ENCODE results near the gene TNNT2.

TNNT2 gene

GRCh38 chr1:201404055-201404454, 26.6 kb upstream of the TNNT2 start:
- Histone ChIP-seq H3K4me1 (peaks cover 45% of the 10 kb centered on the region), H4K20me1 (no peaks in the 10 kb centered on the region), H3K27me3 (no peaks in the 10 kb centered on the region), H3K36me3 (no peaks in the 10 kb centered on the region), H3K27ac (no peak overlapping the region), H3K9ac (no peak overlapping the region), H3K4me3 (no peak overlapping the region), H3K9me3 (no peaks in the 10 kb centered on the region), H3K4me2 (peak overlapping the region; percentile 58; the same call in 1 of the 2 replicates)
- no peak for TF ChIP-seq Cebpa-rat (IDR thresholded peaks at IDR 0.05)

DNA sequence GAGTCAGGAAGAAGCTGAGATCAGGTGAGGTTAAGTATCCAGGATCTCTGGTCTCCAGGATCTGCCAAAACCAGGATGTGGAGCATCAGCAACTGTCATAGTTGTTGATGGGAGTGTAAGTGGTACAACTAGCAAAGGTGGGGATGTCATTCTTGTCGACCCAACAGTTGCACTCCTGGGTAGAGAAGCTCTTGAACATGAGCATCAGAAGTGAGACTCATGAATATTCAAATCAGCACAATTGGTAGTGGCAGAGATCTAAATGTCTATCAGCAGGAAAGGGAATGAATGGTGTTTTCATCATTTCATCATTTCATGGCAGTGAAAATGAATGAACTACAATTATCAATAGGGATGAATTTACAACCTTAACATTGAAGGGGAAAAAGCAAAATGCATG, 25.9 kb upstream of the TNNT2 start:
- no peak for TF ChIP-seq Cebpa-rat (IDR thresholded peaks at IDR 0.05)
- H3K27me3 ChIP-seq, result no peaks in the 10 kb centered on the region
- H3K27ac ChIP-seq, result no peak overlapping the region
- H3K4me2 ChIP-seq, result no peak overlapping the region
- no peak overlapping the region for H3K9ac ChIP-seq
- H3K9me3 ChIP-seq, result no peaks in the 10 kb centered on the region
- H3K36me3 ChIP-seq, result no peaks in the 10 kb centered on the region
- no peaks in the 10 kb centered on the region for H4K20me1 ChIP-seq
- peaks cover 44% of the 10 kb centered on the region for H3K4me1 ChIP-seq
- H3K4me3 ChIP-seq, result no peak overlapping the region

DNA sequence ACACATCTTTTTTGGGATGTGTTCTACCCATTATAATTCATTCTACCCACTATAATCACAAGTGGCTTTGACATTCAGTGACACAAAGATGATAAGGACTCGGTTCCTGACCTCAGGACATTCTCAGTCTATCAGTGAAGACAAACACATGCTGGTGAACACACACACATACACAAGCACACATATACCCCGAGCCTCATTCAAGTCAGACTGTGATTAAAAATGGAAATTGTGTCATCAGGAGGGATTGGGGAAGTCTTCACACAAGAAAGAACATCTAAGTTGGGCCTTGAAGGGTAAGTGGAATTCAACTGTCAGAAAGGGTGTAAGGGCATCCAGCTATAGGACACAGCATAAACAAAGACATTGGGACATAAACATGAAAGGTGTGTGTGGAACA, 24.2 kb upstream of the TNNT2 start:
- Histone ChIP-seq H3K4me2 (no peak overlapping the region), H3K36me3 (no peaks in the 10 kb centered on the region), H3K4me1 (peaks cover 35% of the 10 kb centered on the region), H3K27me3 (no peaks in the 10 kb centered on the region), H3K9me3 (no peaks in the 10 kb centered on the region), H4K20me1 (no peaks in the 10 kb centered on the region), H3K27ac (no peak overlapping the region), H3K9ac (no peak overlapping the region), H3K4me3 (no peak overlapping the region)
- TF ChIP-seq Cebpa-rat (IDR thresholded peaks at IDR 0.05), result no peak

GRCh38 chr1:201400852-201401230, 23.4 kb upstream of the TNNT2 start:
- Histone ChIP-seq H3K36me3 (no peaks in the 10 kb centered on the region), H3K27ac (no peak overlapping the region), H3K4me3 (no peak overlapping the region), H3K4me1 (peaks cover 32% of the 10 kb centered on the region), H4K20me1 (no peaks in the 10 kb centered on the region), H3K9me3 (no peaks in the 10 kb centered on the region), H3K4me2 (no peak overlapping the region), H3K9ac (no peak overlapping the region), H3K27me3 (no peaks in the 10 kb centered on the region)
- no peak for TF ChIP-seq Cebpa-rat (IDR thresholded peaks at IDR 0.05)

GRCh38 chr1:201400212-201400851, 22.9 kb upstream of the TNNT2 start:
- peaks cover 29% of the 10 kb centered on the region for H3K4me1 ChIP-seq
- H3K27me3 ChIP-seq, result no peaks in the 10 kb centered on the region
- H3K4me2 ChIP-seq, result no peak overlapping the region
- H4K20me1 ChIP-seq, result no peaks in the 10 kb centered on the region
- H3K4me3 ChIP-seq, result no peak overlapping the region
- no peak for TF ChIP-seq Cebpa-rat (IDR thresholded peaks at IDR 0.05)
- H3K9ac ChIP-seq, result no peak overlapping the region
- no peaks in the 10 kb centered on the region for H3K9me3 ChIP-seq
- no peaks in the 10 kb centered on the region for H3K36me3 ChIP-seq
- H3K27ac ChIP-seq, result no peak overlapping the region

DNA sequence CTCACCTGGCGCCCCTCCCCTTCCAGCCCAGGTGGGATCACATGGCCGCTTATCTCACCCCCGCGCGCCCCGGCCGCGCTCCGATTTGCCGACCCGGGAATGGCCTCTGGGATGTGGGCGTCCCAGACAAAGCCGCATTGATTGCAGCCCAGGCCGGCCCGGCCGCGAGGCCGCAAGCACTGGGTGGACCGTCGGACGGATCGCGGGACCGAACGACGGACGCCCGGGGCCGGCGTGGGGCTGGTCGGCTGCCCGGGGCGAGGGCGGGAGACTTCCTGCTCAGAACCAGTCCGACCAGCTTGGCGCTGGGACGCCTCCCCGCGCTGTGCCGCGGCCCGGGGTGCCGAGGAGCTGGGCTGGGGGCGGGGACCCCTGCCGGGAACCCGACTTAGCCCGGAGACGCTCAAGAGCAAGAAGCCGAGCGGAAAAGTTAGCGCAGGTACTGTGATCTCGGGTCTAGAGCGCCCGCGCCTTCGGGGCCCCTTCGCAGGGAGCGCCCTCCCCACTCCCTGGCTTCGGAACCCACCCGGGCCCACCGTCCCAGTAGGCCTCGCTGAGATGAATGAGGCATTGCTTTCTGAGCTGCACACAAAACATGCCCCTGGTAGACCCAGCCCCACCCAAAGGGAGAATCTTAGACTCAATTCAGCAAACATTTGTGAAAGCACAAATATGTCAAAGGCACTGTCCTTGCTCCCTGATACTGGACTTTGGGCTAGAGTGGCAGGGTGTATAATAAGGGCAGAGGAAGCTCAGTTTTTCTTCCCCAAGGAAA, 22.1 kb upstream of the TNNT2 start:
- Histone ChIP-seq H3K27ac (no peak overlapping the region), H3K4me2 (no peak overlapping the region), H3K9ac (no peak overlapping the region), H4K20me1 (no peaks in the 10 kb centered on the region), H3K4me1 (peaks cover 29% of the 10 kb centered on the region), H3K36me3 (no peaks in the 10 kb centered on the region), H3K4me3 (no peak overlapping the region), H3K9me3 (no peaks in the 10 kb centered on the region), H3K27me3 (no peaks in the 10 kb centered on the region)
- no peak for TF ChIP-seq Cebpa-rat (IDR thresholded peaks at IDR 0.05)

DNA sequence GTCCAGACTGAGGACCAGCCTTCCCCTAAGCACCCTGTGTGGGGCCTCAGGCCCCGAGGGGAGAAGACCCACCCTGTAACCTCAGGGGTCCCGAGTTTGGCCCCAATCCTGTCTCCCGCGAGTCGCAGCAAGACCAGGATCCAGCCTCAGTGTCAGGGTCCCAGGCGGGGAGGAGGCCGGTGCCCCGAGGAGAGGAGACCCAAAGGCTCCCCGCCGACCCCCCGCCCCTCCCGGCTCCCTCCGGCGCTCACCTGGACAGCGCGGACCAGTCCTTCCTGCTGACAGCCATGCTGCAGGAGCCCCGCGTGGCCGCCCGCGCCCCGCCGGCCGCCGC, 21.5 kb upstream of the TNNT2 start, which contains the start of gene LAD1:
Gene LAD1, minus strand, starts transcription at position 307 of the 334 bp plus-strand sequence. Its CDS starts 18 bp downstream, at position 289.
- Histone ChIP-seq H3K4me1 (peaks cover 30% of the 10 kb centered on the region), H3K4me2 (no peak within 1 kb of the TSS), H3K4me3 (no peak within 1 kb of the TSS), H3K27ac (no peak within 1 kb of the TSS), H4K20me1 (no peaks in the 10 kb centered on the region), H3K27me3 (no peaks in the 10 kb centered on the region), H3K9me3 (no peaks in the 10 kb centered on the region), H3K36me3 (no peaks in the 10 kb centered on the region), H3K9ac (no peak within 1 kb of the TSS)
- TF ChIP-seq Cebpa-rat (IDR thresholded peaks at IDR 0.05), result no peak

DNA sequence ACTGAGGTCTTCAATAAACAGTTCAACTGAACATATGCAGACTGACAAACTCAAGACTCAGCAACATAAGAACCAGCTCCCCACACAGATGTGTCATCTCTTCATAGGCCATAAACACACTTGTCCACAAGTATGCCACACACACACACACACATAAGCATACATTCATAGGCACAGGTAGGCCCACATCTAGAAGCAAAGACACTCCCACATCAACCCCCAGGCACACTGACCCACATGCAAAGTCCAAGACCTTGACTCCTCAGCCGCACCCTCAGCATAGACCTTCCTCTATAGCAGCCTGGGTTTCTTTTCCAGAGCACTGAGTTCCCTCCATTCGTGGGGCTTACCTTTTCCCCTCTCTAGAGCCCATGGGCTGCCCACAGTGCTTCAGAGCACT, 20.2 kb upstream of the TNNT2 start:
- H3K9me3 ChIP-seq, result no peaks in the 10 kb centered on the region
- H3K4me1 ChIP-seq, result peaks cover 36% of the 10 kb centered on the region
- H3K36me3 ChIP-seq, result no peaks in the 10 kb centered on the region
- H3K27me3 ChIP-seq, result no peaks in the 10 kb centered on the region
- H3K9ac ChIP-seq, result no peak overlapping the region
- peak overlapping the region; percentile 50; the same call in 1 of the 2 replicates for H3K4me2 ChIP-seq
- no peak for TF ChIP-seq Cebpa-rat (IDR thresholded peaks at IDR 0.05)
- H3K4me3 ChIP-seq, result no peak overlapping the region
- no peak overlapping the region for H3K27ac ChIP-seq
- no peaks in the 10 kb centered on the region for H4K20me1 ChIP-seq

- Histone ChIP-seq H3K9me3 (no peaks in the 10 kb centered on the region), H3K36me3 (no peaks in the 10 kb centered on the region), H3K27me3 (no peaks in the 10 kb centered on the region), H4K20me1 (no peaks in the 10 kb centered on the region), H3K27ac (no peak overlapping the region), H3K9ac (no peak overlapping the region), H3K4me2 (peak overlapping the region; percentile 50), H3K4me1 (peaks cover 43% of the 10 kb centered on the region), H3K4me3 (no peak overlapping the region)
- TF ChIP-seq Cebpa-rat (IDR thresholded peaks at IDR 0.05), result no peak
Measured at GRCh38 chr1:201396861-201397464, 19.5 kb upstream of the TNNT2 start.

- no peak overlapping the region for H3K4me2 ChIP-seq
- no peaks in the 10 kb centered on the region for H4K20me1 ChIP-seq
- H3K36me3 ChIP-seq, result no peaks in the 10 kb centered on the region
- no peaks in the 10 kb centered on the region for H3K9me3 ChIP-seq
- no peak for TF ChIP-seq Cebpa-rat (IDR thresholded peaks at IDR 0.05)
- H3K27ac ChIP-seq, result no peak overlapping the region
- no peak overlapping the region for H3K9ac ChIP-seq
- no peaks in the 10 kb centered on the region for H3K27me3 ChIP-seq
- no peak overlapping the region for H3K4me3 ChIP-seq
- H3K4me1 ChIP-seq, result peaks cover 48% of the 10 kb centered on the region
Measured at GRCh38 chr1:201395936-201396335, 18.5 kb upstream of the TNNT2 start.

All from BLaER1 (cell line).